Activated naive CD4-positive, alpha-beta T cell treated with anti-CD3 and anti-CD28 coated beads, Interleukin-2, amount 50 U/mL, for 72 hours (primary cell): ENCODE measurements around the gene APOC1. TPM values are rescaled to one million over a fixed set of nuclear protein-coding genes. Genes with fewer than 3 reads are reported as not detected.
"Not testable (repeated sequence)": the region's sequence is repeated elsewhere in the genome, so short reads cannot be mapped to it uniquely, and the experiment has no call there.

Experiments
- ATAC-seq, 2 donors: fragments of 150-1000 bp; cut with Tn5 transposase; 2 replicates each; pipeline ENCODE4 v1.10.0; 2021; ENCODE audit warnings: mild to moderate bottlenecking in 2 of 2, moderate library complexity in 2 of 2
- DNase-seq, 2 donors: peaks; one replicate each; pipeline ENCODE4 v3.0.0; 2021 to 2022; ENCODE audit warnings: low spot score in 2 of 2
- H3K27ac Mint-ChIP-seq, 2 donors: one replicate each; pipeline ENCODE4 v1.8.0; 2022; ENCODE audit warnings: mild to moderate bottlenecking in 2 of 2, mixed read lengths in 2 of 2
- H3K36me3 Mint-ChIP-seq, 2 donors: one replicate each; pipeline ENCODE4 v1.8.0; 2022; ENCODE audit warnings: mixed read lengths in 2 of 2
- H3K9me3 Mint-ChIP-seq, 2 donors: one replicate each; pipeline ENCODE4 v1.8.0; 2022; ENCODE audit warnings: mixed read lengths in 2 of 2
- total RNA-seq, 2 donors: library from RNA; stranded (reverse); gene quantifications; one replicate each; pipeline ENCODE4 v1.2.3, GENCODE V29; 2022

APOC1 gene
- total RNA-seq, 2 donors from 2014 or later = 0.61 TPM; not detected in 1

GRCh38 chr19:44903602-44904425 lies 10.6 kb upstream of the APOC1 start:
- ATAC-seq = peak; percentile 57 to 74
- Mint-ChIP-seq H3K9me3 (no peaks in the 10 kb centered on the region), H3K27ac (no peak overlapping the region), H3K36me3 (peaks cover 4 to 5% of the 10 kb centered on the region in 2 donors)
- DNase-seq = peak; percentile 71 to 92

GRCh38 chr19:44904426-44904994 lies 9.9 kb upstream of the APOC1 start:
- ATAC-seq = no peak
- peaks cover 4 to 5% of the 10 kb centered on the region in 2 donors for H3K36me3 Mint-ChIP-seq
- DNase-seq = no peak
- no peak overlapping the region for H3K27ac Mint-ChIP-seq
- H3K9me3 Mint-ChIP-seq = no peaks in the 10 kb centered on the region

GRCh38 chr19:44905437-44906160 lies 8.8 kb upstream of the APOC1 start, which contains the start of gene APOE:
Gene APOE, plus strand, starts transcription at chr19:44905796. Its CDS starts 829 bp downstream, at chr19:44906625.
- ATAC-seq = peak in 1 of 2 donors; percentile 10
- Mint-ChIP-seq H3K36me3 (peaks cover 0 to 5% of the 10 kb centered on the region in 2 donors), H3K27ac (no peak within 1 kb of the TSS), H3K9me3 (no peaks in the 10 kb centered on the region)
- DNase-seq = no peak

DNA sequence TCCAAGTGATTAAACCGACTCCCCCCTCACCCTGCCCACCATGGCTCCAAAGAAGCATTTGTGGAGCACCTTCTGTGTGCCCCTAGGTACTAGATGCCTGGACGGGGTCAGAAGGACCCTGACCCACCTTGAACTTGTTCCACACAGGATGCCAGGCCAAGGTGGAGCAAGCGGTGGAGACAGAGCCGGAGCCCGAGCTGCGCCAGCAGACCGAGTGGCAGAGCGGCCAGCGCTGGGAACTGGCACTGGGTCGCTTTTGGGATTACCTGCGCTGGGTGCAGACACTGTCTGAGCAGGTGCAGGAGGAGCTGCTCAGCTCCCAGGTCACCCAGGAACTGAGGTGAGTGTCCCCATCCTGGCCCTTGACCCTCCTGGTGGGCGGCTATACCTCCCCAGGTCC lies 6.8 kb upstream of the APOC1 start:
- no peak for DNase-seq
- Mint-ChIP-seq H3K36me3 (peaks cover 0 to 2% of the 10 kb centered on the region in 2 donors), H3K27ac (no peak overlapping the region), H3K9me3 (no peaks in the 10 kb centered on the region)
- no peak for ATAC-seq

DNA sequence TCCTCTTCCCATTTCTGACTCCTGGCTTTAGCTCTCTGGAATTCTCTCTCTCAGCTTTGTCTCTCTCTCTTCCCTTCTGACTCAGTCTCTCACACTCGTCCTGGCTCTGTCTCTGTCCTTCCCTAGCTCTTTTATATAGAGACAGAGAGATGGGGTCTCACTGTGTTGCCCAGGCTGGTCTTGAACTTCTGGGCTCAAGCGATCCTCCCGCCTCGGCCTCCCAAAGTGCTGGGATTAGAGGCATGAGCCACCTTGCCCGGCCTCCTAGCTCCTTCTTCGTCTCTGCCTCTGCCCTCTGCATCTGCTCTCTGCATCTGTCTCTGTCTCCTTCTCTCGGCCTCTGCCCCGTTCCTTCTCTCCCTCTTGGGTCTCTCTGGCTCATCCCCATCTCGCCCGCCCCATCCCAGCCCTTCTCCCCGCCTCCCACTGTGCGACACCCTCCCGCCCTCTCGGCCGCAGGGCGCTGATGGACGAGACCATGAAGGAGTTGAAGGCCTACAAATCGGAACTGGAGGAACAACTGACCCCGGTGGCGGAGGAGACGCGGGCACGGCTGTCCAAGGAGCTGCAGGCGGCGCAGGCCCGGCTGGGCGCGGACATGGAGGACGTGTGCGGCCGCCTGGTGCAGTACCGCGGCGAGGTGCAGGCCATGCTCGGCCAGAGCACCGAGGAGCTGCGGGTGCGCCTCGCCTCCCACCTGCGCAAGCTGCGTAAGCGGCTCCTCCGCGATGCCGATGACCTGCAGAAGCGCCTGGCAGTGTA lies 6.2 kb upstream of the APOC1 start:
- ATAC-seq (no peak), DNase-seq (no peak)
- Mint-ChIP-seq H3K27ac (no peak overlapping the region), H3K9me3 (no peaks in the 10 kb centered on the region), H3K36me3 (no peaks in the 10 kb centered on the region)

DNA sequence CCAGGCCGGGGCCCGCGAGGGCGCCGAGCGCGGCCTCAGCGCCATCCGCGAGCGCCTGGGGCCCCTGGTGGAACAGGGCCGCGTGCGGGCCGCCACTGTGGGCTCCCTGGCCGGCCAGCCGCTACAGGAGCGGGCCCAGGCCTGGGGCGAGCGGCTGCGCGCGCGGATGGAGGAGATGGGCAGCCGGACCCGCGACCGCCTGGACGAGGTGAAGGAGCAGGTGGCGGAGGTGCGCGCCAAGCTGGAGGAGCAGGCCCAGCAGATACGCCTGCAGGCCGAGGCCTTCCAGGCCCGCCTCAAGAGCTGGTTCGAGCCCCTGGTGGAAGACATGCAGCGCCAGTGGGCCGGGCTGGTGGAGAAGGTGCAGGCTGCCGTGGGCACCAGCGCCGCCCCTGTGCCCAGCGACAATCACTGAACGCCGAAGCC lies 5.6 kb upstream of the APOC1 start:
- no peak for ATAC-seq

DNA sequence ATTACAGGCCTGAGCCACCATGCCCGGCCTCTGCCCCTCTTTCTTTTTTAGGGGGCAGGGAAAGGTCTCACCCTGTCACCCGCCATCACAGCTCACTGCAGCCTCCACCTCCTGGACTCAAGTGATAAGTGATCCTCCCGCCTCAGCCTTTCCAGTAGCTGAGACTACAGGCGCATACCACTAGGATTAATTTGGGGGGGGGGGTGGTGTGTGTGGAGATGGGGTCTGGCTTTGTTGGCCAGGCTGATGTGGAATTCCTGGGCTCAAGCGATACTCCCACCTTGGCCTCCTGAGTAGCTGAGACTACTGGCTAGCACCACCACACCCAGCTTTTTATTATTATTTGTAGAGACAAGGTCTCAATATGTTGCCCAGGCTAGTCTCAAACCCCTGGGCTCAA lies 4.6 kb upstream of the APOC1 start:
- DNase-seq (no peak), ATAC-seq (no peak)
- Mint-ChIP-seq H3K27ac (no peak overlapping the region), H3K36me3 (no peaks in the 10 kb centered on the region), H3K9me3 (no peaks in the 10 kb centered on the region)

More for the DNA sequence above, 5.6 kb upstream of the APOC1 start:
- Mint-ChIP-seq H3K27ac (no peak overlapping the region), H3K36me3 (no peaks in the 10 kb centered on the region), H3K9me3 (no peaks in the 10 kb centered on the region)
- no peak for DNase-seq

DNA sequence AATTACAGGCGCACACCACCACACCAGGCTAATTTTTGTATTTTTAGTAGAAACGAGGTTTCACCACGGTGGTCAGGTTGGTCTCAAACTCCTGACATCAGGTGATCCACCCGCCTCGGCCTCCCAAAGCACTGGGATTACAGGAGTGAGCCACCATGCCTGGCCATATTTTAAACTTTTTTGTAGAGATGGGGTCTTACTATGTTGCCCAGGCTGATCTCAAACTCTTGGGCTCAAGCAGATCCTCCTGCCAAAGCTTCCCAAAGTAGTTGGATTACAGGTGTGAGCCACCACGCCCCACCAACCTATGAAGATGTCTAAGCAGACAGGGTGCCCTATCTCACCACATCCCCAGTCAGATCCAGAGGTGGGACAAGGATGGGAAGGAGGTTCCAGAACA lies 2.5 kb upstream of the APOC1 start:
- ATAC-seq, H3K9me3 Mint-ChIP-seq, H3K36me3 Mint-ChIP-seq, H3K27ac Mint-ChIP-seq, DNase-seq: not testable (repeated sequence)

GRCh38 chr19:44912854-44913253 lies 1.6 kb upstream of the APOC1 start:
- H3K9me3 Mint-ChIP-seq = no peaks in the 10 kb centered on the region
- H3K27ac Mint-ChIP-seq = no peak overlapping the region
- no peaks in the 10 kb centered on the region for H3K36me3 Mint-ChIP-seq
- no peak for DNase-seq
- ATAC-seq = no peak

DNA sequence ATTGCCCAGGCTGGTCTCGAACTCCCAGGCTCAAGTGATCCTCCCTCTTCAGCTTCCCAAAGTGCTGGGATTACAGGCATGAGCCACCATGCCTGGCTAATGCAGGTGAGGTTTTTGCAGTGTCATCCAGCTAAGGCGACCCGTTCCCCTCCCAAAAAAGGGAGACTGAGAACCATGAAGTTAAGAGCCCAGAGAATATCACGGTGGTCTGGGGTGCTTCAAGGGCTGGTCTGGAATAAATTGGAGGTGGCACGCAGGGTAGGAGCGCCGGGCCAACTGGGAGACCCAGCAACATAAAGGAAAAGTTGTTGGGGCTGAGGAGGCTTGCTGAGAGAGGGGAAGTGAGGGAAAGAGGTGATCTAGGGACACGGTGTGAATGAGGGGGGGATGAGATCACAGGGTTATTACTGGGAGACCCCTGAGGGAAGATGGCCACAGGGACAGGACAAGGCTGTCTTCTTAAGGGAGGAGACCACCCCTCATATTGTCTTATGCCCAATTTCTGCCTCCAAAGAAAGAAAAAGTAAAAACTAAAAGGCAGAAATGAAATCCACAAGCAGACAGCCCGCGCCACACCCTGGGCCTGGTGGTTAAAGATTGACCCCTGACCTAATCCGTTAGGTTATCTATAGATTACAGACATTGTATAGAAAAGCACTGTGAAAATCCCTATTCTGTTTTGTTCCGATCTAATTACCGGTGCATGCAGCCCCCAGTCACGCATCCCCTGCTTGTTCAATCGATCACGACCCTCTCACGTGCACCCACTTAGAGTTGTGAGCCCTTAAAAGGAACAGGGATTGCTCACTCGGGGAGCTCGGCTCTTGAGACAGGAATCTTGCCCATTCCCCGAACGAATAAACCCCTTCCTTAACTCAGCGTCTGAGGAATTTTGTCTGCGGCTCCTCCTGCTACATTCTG lies 636 bp upstream of the APOC1 start:
- not testable (repeated sequence) for H3K9me3 Mint-ChIP-seq, DNase-seq, ATAC-seq, H3K36me3 Mint-ChIP-seq
- peak overlapping the region; percentile 59 to 60 for H3K27ac Mint-ChIP-seq

DNA sequence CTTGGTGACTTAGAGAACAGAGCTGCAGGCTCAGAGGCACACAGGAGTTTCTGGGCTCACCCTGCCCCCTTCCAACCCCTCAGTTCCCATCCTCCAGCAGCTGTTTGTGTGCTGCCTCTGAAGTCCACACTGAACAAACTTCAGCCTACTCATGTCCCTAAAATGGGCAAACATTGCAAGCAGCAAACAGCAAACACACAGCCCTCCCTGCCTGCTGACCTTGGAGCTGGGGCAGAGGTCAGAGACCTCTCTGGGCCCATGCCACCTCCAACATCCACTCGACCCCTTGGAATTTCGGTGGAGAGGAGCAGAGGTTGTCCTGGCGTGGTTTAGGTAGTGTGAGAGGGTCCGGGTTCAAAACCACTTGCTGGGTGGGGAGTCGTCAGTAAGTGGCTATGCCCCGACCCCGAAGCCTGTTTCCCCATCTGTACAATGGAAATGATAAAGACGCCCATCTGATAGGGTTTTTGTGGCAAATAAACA lies 9.9 kb downstream of the APOC1 start:
- no peaks in the 10 kb centered on the region for H3K36me3 Mint-ChIP-seq
- H3K9me3 Mint-ChIP-seq = no peaks in the 10 kb centered on the region
- DNase-seq (no peak), ATAC-seq (no peak)
- no peak overlapping the region for H3K27ac Mint-ChIP-seq

DNA sequence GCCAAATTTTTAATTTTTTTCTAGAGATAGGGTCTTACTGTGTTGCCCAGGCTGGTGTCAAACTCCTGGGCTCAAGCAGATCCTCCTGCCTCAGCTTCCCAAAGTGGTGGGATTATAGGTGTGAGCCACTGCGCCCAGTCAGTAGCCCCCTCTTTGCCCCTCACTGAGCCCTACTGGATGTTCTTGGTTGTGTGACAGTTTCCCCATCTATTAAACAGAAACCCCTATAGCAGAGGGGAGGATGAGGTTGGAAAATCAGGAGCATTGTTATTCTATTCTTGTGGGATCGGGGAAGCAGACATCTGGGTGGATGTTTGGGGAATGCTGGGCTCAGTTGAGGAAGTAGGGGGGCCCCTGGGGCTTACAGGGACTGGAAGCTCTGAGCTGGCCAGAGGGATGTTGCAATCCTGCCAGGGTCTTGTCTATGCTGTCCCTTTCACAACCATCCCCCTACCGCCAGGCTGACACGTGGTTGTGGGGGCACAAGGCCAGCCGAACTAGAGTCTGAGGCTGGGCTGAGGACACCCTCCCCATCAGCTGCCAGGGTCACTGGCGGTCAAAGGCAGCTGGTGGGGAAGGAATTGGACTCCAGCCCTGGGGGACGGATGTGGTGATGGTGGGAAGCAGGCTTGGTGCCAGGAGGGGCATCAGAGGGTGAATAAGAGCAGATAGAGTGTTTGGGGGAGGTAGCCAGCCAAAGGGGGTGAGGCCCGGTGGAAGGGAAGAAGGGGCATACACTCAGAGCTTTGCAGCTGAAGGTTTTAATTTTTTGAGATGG lies 10.9 kb downstream of the APOC1 start:
- H3K27ac Mint-ChIP-seq = no peak overlapping the region
- no peaks in the 10 kb centered on the region for H3K36me3 Mint-ChIP-seq
- DNase-seq (no peak), ATAC-seq (no peak)
- no peaks in the 10 kb centered on the region for H3K9me3 Mint-ChIP-seq

DNA sequence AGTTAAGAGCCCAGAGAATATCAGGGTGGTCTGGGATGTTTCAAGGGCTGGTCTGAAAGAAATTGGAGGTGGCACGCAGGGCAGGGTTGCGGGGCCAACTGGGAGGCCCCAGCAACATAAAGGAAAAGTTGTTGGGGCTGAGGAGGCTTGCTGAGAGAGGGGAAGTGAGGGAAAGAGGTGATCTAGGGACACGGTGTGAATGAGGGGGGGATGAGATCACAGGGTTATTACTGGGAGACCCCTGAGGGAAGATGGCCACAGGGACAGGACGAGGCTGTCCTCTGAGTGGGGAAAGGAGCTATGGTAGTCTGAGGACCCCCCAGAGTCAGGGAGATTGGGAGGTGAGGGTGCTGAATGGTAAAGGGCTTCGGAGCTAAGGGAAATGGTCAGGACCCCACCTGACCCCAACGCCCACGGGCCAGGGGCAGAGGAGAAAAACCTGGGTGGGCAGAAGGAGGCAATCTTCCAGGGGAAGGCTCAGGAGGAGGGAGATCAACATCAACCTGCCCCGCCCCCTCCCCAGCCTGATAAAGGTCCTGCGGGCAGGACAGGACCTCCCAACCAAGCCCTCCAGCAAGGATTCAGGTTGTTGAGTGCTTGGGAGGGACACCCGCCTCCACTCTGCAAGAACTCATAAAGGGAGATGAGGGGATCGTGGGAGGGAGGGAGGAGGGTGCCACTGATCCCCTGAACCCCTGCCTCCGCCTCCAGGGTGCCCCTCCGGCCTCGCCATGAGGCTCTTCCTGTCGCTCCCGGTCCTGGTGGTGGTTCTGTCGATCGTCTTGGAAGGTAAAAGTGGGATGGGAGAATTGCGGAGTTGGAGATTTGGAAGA lies 12.1 kb downstream of the APOC1 start:
- not testable (repeated sequence) for H3K9me3 Mint-ChIP-seq, DNase-seq, H3K36me3 Mint-ChIP-seq
- peak in 1 of 2 donors; percentile 22 for ATAC-seq
- peak overlapping the region in 1 of 2 donors; percentile 29 for H3K27ac Mint-ChIP-seq

DNA sequence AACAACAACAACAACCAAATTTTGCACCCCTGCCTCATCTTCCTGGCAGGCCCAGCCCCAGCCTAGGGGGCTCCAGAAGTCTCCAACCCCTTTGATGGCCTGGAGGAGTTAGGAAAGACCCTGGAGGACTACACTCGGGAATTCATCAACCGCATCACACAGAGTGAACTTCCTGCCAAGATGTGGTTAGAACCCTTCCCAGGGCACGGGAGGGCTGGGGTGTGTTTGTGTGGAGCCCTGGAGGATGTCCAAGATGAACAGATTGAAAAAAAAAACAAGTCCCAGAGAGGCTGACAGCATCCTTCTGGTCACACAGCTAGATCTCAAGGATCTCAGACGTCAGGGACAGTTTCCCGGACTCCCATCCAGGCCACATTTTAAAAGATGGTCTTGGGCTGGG lies 13.3 kb downstream of the APOC1 start:
- H3K27ac Mint-ChIP-seq = no peak overlapping the region
- ATAC-seq = no peak
- H3K9me3 Mint-ChIP-seq = no peaks in the 10 kb centered on the region
- DNase-seq = no peak
- no peaks in the 10 kb centered on the region for H3K36me3 Mint-ChIP-seq
